GM12878 (cell line): ENCODE measurements around the gene PSME3. TPM values are rescaled to one million over a fixed set of nuclear protein-coding genes. Genes with fewer than 3 reads are reported as not detected.

Source experiments
- ATAC-seq: fragments of 200-7000 bp; cut with Tn5 transposase; 3 replicates; pipeline ENCODE4 v1.9.1; 2020; ENCODE audit warnings: mild to moderate bottlenecking, moderate library complexity
- BruUV-seq: library from RNA; stranded (reverse); fragments of 400-500 nt; replicated peaks from 2 replicates; lab custom pipeline; 2021; lab: Mats Ljungman, UMichigan
- CTCF ChIA-PET: fragments of 300-600 bp; sonication (Branson Sonifier 250); formaldehyde crosslinking; extraction: SDS; loops from one replicate; lab custom pipeline; 2021; ENCODE audit warnings: inconsistent platforms; lab: Yijun Ruan, JAX
- POLR2A ChIA-PET: fragments of 350-600 bp; formaldehyde crosslinking; extraction: SDS; loops from one replicate; lab custom pipeline; 2021; ENCODE audit warnings: inconsistent platforms; lab: Charles Lee
- RAD21 ChIA-PET: fragments of 300-600 bp; sonication (Branson Sonifier 250); formaldehyde crosslinking; loops from one replicate; lab custom pipeline; 2023; ENCODE audit warnings: antibody characterized with exemption; ENCODE audit not compliant: unreplicated experiment; lab: Charles Lee
- SMC1A ChIA-PET: fragments of 300-600 bp; sonication (Branson Sonifier 250); formaldehyde crosslinking; loops from one replicate; lab custom pipeline; 2023; ENCODE audit not compliant: unreplicated experiment, uncharacterized antibody; lab: Charles Lee
- DNase-seq: peaks from one replicate; pipeline ENCODE4 v3.0.0-alpha.2; 2011; ENCODE audit warnings: low read depth, low spot score
- FAIRE-seq: peaks from 3 replicates; lab custom pipeline; 2011; peaks lifted over from hg19 to GRCh38; lab: Jason Lieb, UNC
- H2AFZ ChIP-seq: 2 replicates; pipeline ENCODE4 v1.6.0; 2011; ENCODE audit warnings: low read depth, low read length, control low read depth; ENCODE audit not compliant: control insufficient read depth
- H3K27ac ChIP-seq: 2 replicates; pipeline ENCODE4 v1.5.1; 2011; ENCODE audit warnings: control low read depth; ENCODE audit not compliant: control insufficient read depth, insufficient read depth
- H3K27me3 ChIP-seq, 2 experiments: replicated peaks in 1 of 2; 2 replicates each; pipeline versions ENCODE4 v1.6.0 to v1.6.1; 2011; ENCODE audit warnings: low read length in 1 of 2; ENCODE audit not compliant: control insufficient read depth in 2 of 2, insufficient read depth in 2 of 2
- H3K36me3 ChIP-seq, 2 experiments: 2 replicates each; pipeline ENCODE4 v1.5.1; 2011; ENCODE audit warnings: low read length in 1 of 2; ENCODE audit not compliant: control insufficient read depth in 2 of 2, insufficient read depth in 2 of 2
- H3K4me1 ChIP-seq: 2 replicates; pipeline ENCODE4 v1.6.1; 2011; ENCODE audit warnings: mild to moderate bottlenecking, low read length, moderate library complexity, mixed read lengths; ENCODE audit not compliant: control insufficient read depth, insufficient read depth
- H3K4me2 ChIP-seq: 2 replicates; pipeline ENCODE4 v1.6.0; 2011; ENCODE audit warnings: control low read depth; ENCODE audit not compliant: control insufficient read depth, insufficient read depth
- H3K4me3 ChIP-seq: fragments of 200-600 bp; sonication (generic); 2 replicates; pipeline ENCODE4 v1.5.1; 2016
- H3K79me2 ChIP-seq: 2 replicates; pipeline ENCODE4 v1.6.0; 2011; ENCODE audit warnings: low read length; ENCODE audit not compliant: control insufficient read depth, insufficient read depth
- H3K9ac ChIP-seq: 2 replicates; pipeline ENCODE4 v1.8.0; 2011; ENCODE audit warnings: low read length, control low read depth, mixed read lengths; ENCODE audit not compliant: control insufficient read depth, insufficient read depth
- H3K9me3 ChIP-seq: replicated peaks from 3 replicates; pipeline ENCODE4 v1.5.1; 2011; ENCODE audit warnings: mild to moderate bottlenecking, low read length; ENCODE audit not compliant: control insufficient read depth, insufficient read depth
- H4K20me1 ChIP-seq: 2 replicates; pipeline ENCODE4 v1.6.0; 2011; ENCODE audit not compliant: control insufficient read depth, insufficient read depth
- EP300 ChIP-seq, 2 experiments: fragments of 150-350 bp in 1 of 2; IDR thresholded peaks; 2 replicates each; pipeline ENCODE4 v1.6.1; 2011 to 2012; ENCODE audit warnings: low read depth in 2 of 2, low read length in 2 of 2, borderline replicate concordance in 1 of 2, improper control_type of control experiment in 1 of 2, inconsistent platforms in 1 of 2; ENCODE audit not compliant: control insufficient read depth in 1 of 2
- FOS ChIP-seq: IDR thresholded peaks from 3 replicates; pipeline ENCODE4 v1.6.1; 2011; ENCODE audit warnings: borderline replicate concordance; ENCODE audit not compliant: insufficient read length; ENCODE audit errors: extremely low read depth
- PML ChIP-seq: IDR thresholded peaks from 2 replicates; pipeline ENCODE4 v1.6.1; 2012; ENCODE audit warnings: low read length, inconsistent platforms
- RB1 ChIP-seq: fragments of 450-650 bp; formaldehyde crosslinking; IDR thresholded peaks from 2 replicates; pipeline ENCODE4 v1.6.1; 2017; ENCODE audit warnings: mild to moderate bottlenecking, borderline replicate concordance
- SMAD1 ChIP-seq: fragments of 450-650 bp; IDR thresholded peaks from 2 replicates; pipeline ENCODE4 v1.6.1; 2018; ENCODE audit warnings: mild to moderate bottlenecking, low read depth; ENCODE audit not compliant: partially characterized antibody
- ZNF24 ChIP-seq: fragments of 450-650 bp; IDR thresholded peaks from 2 replicates; pipeline ENCODE4 v1.6.1; 2017; ENCODE audit warnings: antibody characterized with exemption, mild to moderate bottlenecking
- WGBS: methylation state at CpG from one replicate; pipeline ENCODE4 v1.1.6; 2016; ENCODE audit warnings: low lambda C conversion rate; ENCODE audit not compliant: insufficient replicate concordance, insufficient coverage; ENCODE audit errors: missing lambda C conversion rate; 5-methylcytosine and 5-hydroxymethylcytosine counted together
- in situ Hi-C: fragments of 300-500 bp; cut with MboI; formaldehyde crosslinking; loops from 9 replicates; pipeline ENCODE4 v1.14.3; 2018; ENCODE audit warnings: mixed read lengths
- intact Hi-C: fragments of 100-400 bp; cut with micrococcal nuclease; formaldehyde crosslinking; loops from one replicate; pipeline ENCODE4 v1.14.2; 2022; ENCODE audit not compliant: unreplicated experiment
- polyA plus RNA-seq, 11 experiments: library from polyadenylated mRNA; depleted of rRNA in 4 of 11; unstranded in 6 of 11; stranded (reverse) in 5 of 11; fragments of >200 nt; fragmentation: Nextera tagmentation in 4 of 11; fragmentation: Illumina TruSeq in 1 of 11; extraction: Ambion mirVana in 4 of 11; extraction: Trizol in 1 of 11; gene quantifications; 1 replicate in 1 of 11; 2 replicates in 10 of 11; pipeline versions ENCODE4 v1.2.1 to v1.2.3, GENCODE V29; 2011 to 2016; ENCODE audit warnings: inconsistent platforms in 2 of 11, missing spikeins in 2 of 11, low read depth in 1 of 11
- total RNA-seq, 4 experiments: library from RNA; depleted of rRNA in 3 of 4; stranded (reverse); fragments of >200 nt in 3 of 4; fragmentation: Illumina TruSeq in 1 of 4; extraction: Trizol in 1 of 4; gene quantifications; 2 replicates each; pipeline versions ENCODE4 v1.2.1 to v1.2.3, GENCODE V29; 2013 to 2021
- TF ChIP-seq, protein P1 (sequence below): fragments of 150-350 bp; IDR thresholded peaks from 2 replicates; pipeline ENCODE4 v1.6.1; 2014; ENCODE audit warnings: mild to moderate bottlenecking, low read depth, low read length

PSME3 gene
- total and polyA plus RNA-seq, 10 of the 15 experiments (the other 5 are each of a cell fraction or from before 2014, with no cell fraction given) = 26.9 to 330 (median 137) TPM

DNA sequence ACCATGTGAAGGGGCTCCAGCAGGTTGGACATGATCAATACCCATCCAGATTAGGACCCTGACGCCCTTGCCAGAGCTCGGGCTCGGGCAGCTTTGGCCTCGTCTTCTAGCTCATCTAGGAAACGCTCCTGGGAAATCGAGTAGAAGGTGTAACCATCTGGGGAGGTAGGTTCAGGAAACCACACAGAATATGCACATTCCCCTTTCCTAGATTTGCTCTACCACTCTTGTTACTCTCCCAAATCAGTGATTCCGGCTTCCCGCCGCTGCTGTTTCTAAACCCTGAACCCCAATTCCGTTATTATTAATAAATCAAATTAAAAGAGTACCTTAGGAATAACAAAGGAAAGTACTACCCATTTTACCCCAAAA, 35.2 kb upstream of the PSME3 start:
- FAIRE-seq (peak; percentile 61), DNase-seq (no peak), ATAC-seq (no peak)
- in situ Hi-C loops (no loop called here), intact Hi-C loops (no loop called here)
- no peaks in the 10 kb centered on the region for H3K9me3 ChIP-seq
- SMC1A ChIA-PET = interaction anchor here (1.1 to 1.7 kb wide), 3 partner anchors 11 to 357 kb away, joined by 3 to 4 read pairs (median 4); no protein-coding TSS in a partner anchor
- POLR2A ChIA-PET = interaction anchor here (0.6 kb wide), 2 partner anchors 39 to 178 kb away, joined by 3 to 7 read pairs; no protein-coding TSS in a partner anchor
- 21% methylated on average over 10 of the region's 10 CpGs for WGBS
- peak overlapping the region; percentile 81 for H3K9ac ChIP-seq
- RAD21 ChIA-PET = interaction anchor here (1.1 kb wide), 1 partner anchor 200 kb away, joined by 3 read pairs; the partner anchor contains the start of gene RPL27
- no peak for TF ChIP-seq RB1
- TF ChIP-seq, protein P1, sequence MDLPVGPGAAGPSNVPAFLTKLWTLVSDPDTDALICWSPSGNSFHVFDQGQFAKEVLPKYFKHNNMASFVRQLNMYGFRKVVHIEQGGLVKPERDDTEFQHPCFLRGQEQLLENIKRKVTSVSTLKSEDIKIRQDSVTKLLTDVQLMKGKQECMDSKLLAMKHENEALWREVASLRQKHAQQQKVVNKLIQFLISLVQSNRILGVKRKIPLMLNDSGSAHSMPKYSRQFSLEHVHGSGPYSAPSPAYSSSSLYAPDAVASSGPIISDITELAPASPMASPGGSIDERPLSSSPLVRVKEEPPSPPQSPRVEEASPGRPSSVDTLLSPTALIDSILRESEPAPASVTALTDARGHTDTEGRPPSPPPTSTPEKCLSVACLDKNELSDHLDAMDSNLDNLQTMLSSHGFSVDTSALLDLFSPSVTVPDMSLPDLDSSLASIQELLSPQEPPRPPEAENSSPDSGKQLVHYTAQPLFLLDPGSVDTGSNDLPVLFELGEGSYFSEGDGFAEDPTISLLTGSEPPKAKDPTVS = no peak
- TF ChIP-seq PML = no peak
- TF ChIP-seq EP300 (IDR thresholded peaks at IDR 0.05; ENCODE audit: borderline replicate concordance in 1 of 2, control insufficient read depth in 1 of 2, low read depth in 2 of 2, low read length in 2 of 2) = no peak
- TF ChIP-seq ZNF24 = no peak
- no peak for TF ChIP-seq FOS
- TF ChIP-seq SMAD1 = no peak
- no peaks in the 10 kb centered on the region for H3K27me3 ChIP-seq
- BruUV-seq = no TSS peak
- peak overlapping the region; percentile 76 for H3K4me3 ChIP-seq
- H2AFZ ChIP-seq = peak overlapping the region; percentile 97
- peaks cover 10% of the 10 kb centered on the region for H3K4me1 ChIP-seq
- peaks cover 6% of the 10 kb centered on the region for H3K79me2 ChIP-seq
- no peaks in the 10 kb centered on the region for H4K20me1 ChIP-seq
- no peak overlapping the region for H3K27ac ChIP-seq
- H3K4me2 ChIP-seq = peak overlapping the region; percentile 82
- CTCF ChIA-PET = interaction anchor here (0.7 to 2.9 kb wide), 7 partner anchors 9 to 200 kb away, joined by 3 to 11 read pairs (median 5); partner anchors contain the start of genes BECN1, RPL27 and VPS25
- H3K36me3 ChIP-seq = no peaks in the 10 kb centered on the region
